Panc1 (cell line): ENCODE results near the gene OTOGL. TPM values are rescaled to one million over a fixed set of nuclear protein-coding genes. Genes with fewer than 3 reads are reported as not detected.

ENCODE experiments used
- ATAC-seq: fragments of 200-7000 bp; cut with Tn5 transposase; 2 replicates; pipeline ENCODE4 v1.9.1; 2020; ENCODE audit warnings: mild to moderate bottlenecking, moderate library complexity
- BruUV-seq: library from RNA; stranded (reverse); fragments of 400-500 nt; replicated peaks from 2 replicates; lab custom pipeline; 2021; lab: Mats Ljungman, UMichigan
- CTCF ChIA-PET: fragments of 300-600 bp; sonication (Branson Sonifier 250); formaldehyde crosslinking; loops from one replicate; lab custom pipeline; 2022; ENCODE audit warnings: antibody characterized with exemption; lab: Charles Lee
- POLR2A ChIA-PET: fragments of 300-600 bp; sonication (Branson Sonifier 250); formaldehyde crosslinking; loops from one replicate; lab custom pipeline; 2022; ENCODE audit warnings: antibody characterized with exemption; lab: Charles Lee
- DNase-seq: peaks from one replicate; pipeline ENCODE4 v3.0.0-alpha.2; 2010; ENCODE audit warnings: low read depth, low spot score
- H3K27ac ChIP-seq: 2 replicates; pipeline ENCODE4 v1.5.1; 2011; ENCODE audit warnings: mild to moderate bottlenecking, low read length, inconsistent platforms
- H3K27me3 ChIP-seq: fragments of 200-500 bp; sonication (Bioruptor generic); 2 replicates; pipeline ENCODE4 v1.6.0; 2014; ENCODE audit warnings: low read length, inconsistent platforms; ENCODE audit not compliant: control insufficient read depth, insufficient read depth
- H3K36me3 ChIP-seq: fragments of 200-500 bp; sonication (Bioruptor generic); 2 replicates; pipeline ENCODE4 v1.5.1; 2014; ENCODE audit warnings: inconsistent platforms, mild to moderate bottlenecking, low read length, moderate library complexity; ENCODE audit not compliant: control insufficient read depth, insufficient read depth
- H3K4me1 ChIP-seq: 2 replicates; pipeline ENCODE4 v1.5.1; 2011; ENCODE audit warnings: inconsistent platforms, mild to moderate bottlenecking, low read length, moderate library complexity; ENCODE audit not compliant: control insufficient read depth, insufficient read depth
- H3K4me3 ChIP-seq, 2 experiments: 2 replicates each; pipeline ENCODE4 v1.5.1; 2011 to 2012; ENCODE audit warnings: low read depth in 2 of 2, low read length in 2 of 2, mild to moderate bottlenecking in 2 of 2, inconsistent platforms in 1 of 2, moderate library complexity in 1 of 2
- H3K9me3 ChIP-seq: fragments of 200-500 bp; sonication (Bioruptor generic); 2 replicates; pipeline ENCODE4 v1.5.1; 2014; ENCODE audit warnings: low read depth, mild to moderate bottlenecking, inconsistent platforms, low read length, moderate library complexity; ENCODE audit not compliant: control insufficient read depth, insufficient read depth
- POLR2AphosphoS5 ChIP-seq: IDR thresholded peaks from 2 replicates; pipeline ENCODE4 v1.6.1; 2012; ENCODE audit warnings: mild to moderate bottlenecking, low read depth, low read length, moderate library complexity
- SIN3A ChIP-seq: IDR thresholded peaks from 2 replicates; pipeline ENCODE4 v1.6.1; 2012; ENCODE audit warnings: low read depth, mild to moderate bottlenecking, low read length, moderate library complexity, borderline replicate concordance; ENCODE audit not compliant: insufficient read depth
- TCF7L2 ChIP-seq: IDR thresholded peaks from 2 replicates; pipeline ENCODE4 v1.6.1; 2011; ENCODE audit warnings: mild to moderate bottlenecking, low read depth, low read length, inconsistent platforms
- in situ Hi-C: cut with HindIII; loops from 2 replicates; pipeline ENCODE4 v1.10.0; 2016; ENCODE audit warnings: low sequenced_read_pairs, low pct_unique_long_range_greater_than_20kb
- intact Hi-C: fragments of 100-400 bp; cut with micrococcal nuclease; formaldehyde crosslinking; loops from one replicate; pipeline ENCODE4 v1.10.0; 2022; ENCODE audit not compliant: unreplicated experiment
- total RNA-seq: library from RNA; stranded (reverse); gene quantifications from one replicate; pipeline ENCODE4 v1.2.1, GENCODE V29; 2021; ENCODE audit not compliant: unreplicated experiment
- TF ChIP-seq, protein P1 (sequence below), 2 experiments: IDR thresholded peaks; 2 replicates each; pipeline ENCODE4 v1.6.1; 2011 to 2012; ENCODE audit warnings: low read depth in 2 of 2, control low read depth in 1 of 2, low read length in 1 of 2, mild to moderate bottlenecking in 1 of 2, moderate library complexity in 1 of 2; ENCODE audit not compliant: insufficient read depth in 1 of 2
- TF ChIP-seq, protein P2 (sequence below): fragments of 450-650 bp; IDR thresholded peaks from 2 replicates; pipeline ENCODE4 v1.5.1; 2017; ENCODE audit warnings: mild to moderate bottlenecking

Gene OTOGL
- total RNA-seq, 1 experiment from 2014 or later = not detected

DNA sequence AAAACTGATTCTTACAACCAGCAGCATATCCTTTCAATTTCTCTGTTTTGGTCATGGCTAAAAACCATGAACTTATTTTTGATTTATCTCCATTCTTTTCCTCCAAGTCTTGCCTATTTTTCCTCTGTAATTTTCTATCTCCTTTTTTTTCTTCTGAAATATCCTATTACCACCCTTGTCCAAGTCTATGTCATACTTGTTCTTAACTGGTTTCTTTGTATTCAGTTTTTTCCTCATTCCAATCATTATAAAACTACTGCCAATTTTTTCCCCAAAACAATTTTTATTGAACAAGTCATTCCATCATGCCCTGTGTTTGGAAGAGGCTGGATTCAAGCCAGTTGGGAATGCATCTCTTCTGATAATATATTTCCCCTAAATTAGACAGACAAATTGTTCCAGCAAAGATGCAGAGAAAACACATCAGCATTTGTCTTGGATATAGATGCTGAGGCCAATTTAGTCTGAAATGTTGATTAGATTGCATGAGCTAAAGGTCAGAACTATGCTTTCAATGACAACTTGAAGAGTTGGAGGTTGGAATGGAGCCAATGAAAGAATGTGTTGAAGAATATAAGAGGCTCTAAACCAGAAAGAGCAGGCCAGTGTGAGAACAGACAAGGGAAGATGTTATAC is 30.7 kb downstream of the OTOGL start:
- no peak for ATAC-seq
- Histone ChIP-seq H3K36me3 (no peaks in the 10 kb centered on the region), H3K27me3 (no peaks in the 10 kb centered on the region), H3K9me3 (no peaks in the 10 kb centered on the region), H3K4me3 (no peak overlapping the region), H3K4me1 (no peaks in the 10 kb centered on the region), H3K27ac (no peak overlapping the region)
- no peak for DNase-seq
- TF ChIP-seq SIN3A = no peak
- TF ChIP-seq, protein P1, sequence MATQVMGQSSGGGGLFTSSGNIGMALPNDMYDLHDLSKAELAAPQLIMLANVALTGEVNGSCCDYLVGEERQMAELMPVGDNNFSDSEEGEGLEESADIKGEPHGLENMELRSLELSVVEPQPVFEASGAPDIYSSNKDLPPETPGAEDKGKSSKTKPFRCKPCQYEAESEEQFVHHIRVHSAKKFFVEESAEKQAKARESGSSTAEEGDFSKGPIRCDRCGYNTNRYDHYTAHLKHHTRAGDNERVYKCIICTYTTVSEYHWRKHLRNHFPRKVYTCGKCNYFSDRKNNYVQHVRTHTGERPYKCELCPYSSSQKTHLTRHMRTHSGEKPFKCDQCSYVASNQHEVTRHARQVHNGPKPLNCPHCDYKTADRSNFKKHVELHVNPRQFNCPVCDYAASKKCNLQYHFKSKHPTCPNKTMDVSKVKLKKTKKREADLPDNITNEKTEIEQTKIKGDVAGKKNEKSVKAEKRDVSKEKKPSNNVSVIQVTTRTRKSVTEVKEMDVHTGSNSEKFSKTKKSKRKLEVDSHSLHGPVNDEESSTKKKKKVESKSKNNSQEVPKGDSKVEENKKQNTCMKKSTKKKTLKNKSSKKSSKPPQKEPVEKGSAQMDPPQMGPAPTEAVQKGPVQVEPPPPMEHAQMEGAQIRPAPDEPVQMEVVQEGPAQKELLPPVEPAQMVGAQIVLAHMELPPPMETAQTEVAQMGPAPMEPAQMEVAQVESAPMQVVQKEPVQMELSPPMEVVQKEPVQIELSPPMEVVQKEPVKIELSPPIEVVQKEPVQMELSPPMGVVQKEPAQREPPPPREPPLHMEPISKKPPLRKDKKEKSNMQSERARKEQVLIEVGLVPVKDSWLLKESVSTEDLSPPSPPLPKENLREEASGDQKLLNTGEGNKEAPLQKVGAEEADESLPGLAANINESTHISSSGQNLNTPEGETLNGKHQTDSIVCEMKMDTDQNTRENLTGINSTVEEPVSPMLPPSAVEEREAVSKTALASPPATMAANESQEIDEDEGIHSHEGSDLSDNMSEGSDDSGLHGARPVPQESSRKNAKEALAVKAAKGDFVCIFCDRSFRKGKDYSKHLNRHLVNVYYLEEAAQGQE (IDR thresholded peaks at IDR 0.05; ENCODE audit: insufficient read depth in 1 of 2, low read depth in 2 of 2, low read length in 1 of 2) = no peak
- TF ChIP-seq POLR2AphosphoS5 = no peak
- no peak for TF ChIP-seq TCF7L2
- TF ChIP-seq, protein P2, sequence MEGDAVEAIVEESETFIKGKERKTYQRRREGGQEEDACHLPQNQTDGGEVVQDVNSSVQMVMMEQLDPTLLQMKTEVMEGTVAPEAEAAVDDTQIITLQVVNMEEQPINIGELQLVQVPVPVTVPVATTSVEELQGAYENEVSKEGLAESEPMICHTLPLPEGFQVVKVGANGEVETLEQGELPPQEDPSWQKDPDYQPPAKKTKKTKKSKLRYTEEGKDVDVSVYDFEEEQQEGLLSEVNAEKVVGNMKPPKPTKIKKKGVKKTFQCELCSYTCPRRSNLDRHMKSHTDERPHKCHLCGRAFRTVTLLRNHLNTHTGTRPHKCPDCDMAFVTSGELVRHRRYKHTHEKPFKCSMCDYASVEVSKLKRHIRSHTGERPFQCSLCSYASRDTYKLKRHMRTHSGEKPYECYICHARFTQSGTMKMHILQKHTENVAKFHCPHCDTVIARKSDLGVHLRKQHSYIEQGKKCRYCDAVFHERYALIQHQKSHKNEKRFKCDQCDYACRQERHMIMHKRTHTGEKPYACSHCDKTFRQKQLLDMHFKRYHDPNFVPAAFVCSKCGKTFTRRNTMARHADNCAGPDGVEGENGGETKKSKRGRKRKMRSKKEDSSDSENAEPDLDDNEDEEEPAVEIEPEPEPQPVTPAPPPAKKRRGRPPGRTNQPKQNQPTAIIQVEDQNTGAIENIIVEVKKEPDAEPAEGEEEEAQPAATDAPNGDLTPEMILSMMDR = no peak
- in situ Hi-C loops (no loop called here), intact Hi-C loops (no loop called here)
- ChIA-PET CTCF (no interaction called here), POLR2A (no interaction called here)
- no TSS peak for BruUV-seq

DNA sequence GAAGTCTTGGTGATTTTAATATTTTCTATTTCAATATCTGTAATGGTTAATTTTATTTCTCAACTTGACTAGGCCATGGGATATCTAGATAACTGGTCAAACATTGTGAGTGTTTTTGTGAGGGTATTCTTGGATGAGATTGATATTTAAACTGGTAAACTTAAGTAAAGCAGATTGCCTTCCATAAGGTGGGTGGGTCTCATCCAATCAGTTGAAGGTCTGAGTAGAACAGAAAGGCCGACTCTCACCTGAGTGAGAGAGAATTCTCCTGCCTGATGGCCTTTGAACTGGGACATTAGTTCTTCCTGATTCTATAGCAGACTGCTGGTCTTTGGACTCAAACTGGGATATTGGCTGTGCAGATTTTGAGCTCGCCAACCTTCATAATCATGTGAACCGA is 36.3 kb downstream of the OTOGL start:
- in situ Hi-C loops (no loop called here), intact Hi-C loops (no loop called here)
- BruUV-seq = no TSS peak
- no peaks in the 10 kb centered on the region for H3K36me3 ChIP-seq
- ATAC-seq (no peak), DNase-seq (no peak)
- ChIA-PET POLR2A (no interaction called here), CTCF (no interaction called here)
- H3K4me3 ChIP-seq = no peak overlapping the region
- no peak for TF ChIP-seq SIN3A
- TF ChIP-seq, protein P1 (IDR thresholded peaks at IDR 0.05; ENCODE audit: insufficient read depth in 1 of 2, low read depth in 2 of 2, low read length in 1 of 2) = no peak
- H3K4me1 ChIP-seq = no peaks in the 10 kb centered on the region
- no peak overlapping the region for H3K27ac ChIP-seq
- H3K27me3 ChIP-seq = peaks cover 2% of the 10 kb centered on the region; the same call in 1 of the 2 replicates
- no peaks in the 10 kb centered on the region for H3K9me3 ChIP-seq
